ENCODE results near the gene TM9SF1. TPM values are rescaled to one million over a fixed set of nuclear protein-coding genes. Genes with fewer than 3 reads are reported as not detected.

TM9SF1 gene
- total RNA-seq, 1 donor from 2014 or later = 47.4 TPM

GRCh38 chr14:24238527-24239037, 43.3 kb upstream of the TM9SF1 start:
- Mint-ChIP-seq H3K9me3 (no peaks in the 10 kb centered on the region), H3K27ac (ENCODE audit: unreplicated experiment) (peak overlapping the region; percentile 10), H3K4me3 (peak overlapping the region; percentile 84), H3K27me3 (ENCODE audit: low read depth) (no peaks in the 10 kb centered on the region), H3K4me1 (peaks cover 36% of the 10 kb centered on the region), H3K36me3 (ENCODE audit: low read depth) (peaks cover 9% of the 10 kb centered on the region)
- no peak for DNase-seq (ENCODE audit: low read depth, low spot score)
- TF ChIP-seq, protein P1, sequence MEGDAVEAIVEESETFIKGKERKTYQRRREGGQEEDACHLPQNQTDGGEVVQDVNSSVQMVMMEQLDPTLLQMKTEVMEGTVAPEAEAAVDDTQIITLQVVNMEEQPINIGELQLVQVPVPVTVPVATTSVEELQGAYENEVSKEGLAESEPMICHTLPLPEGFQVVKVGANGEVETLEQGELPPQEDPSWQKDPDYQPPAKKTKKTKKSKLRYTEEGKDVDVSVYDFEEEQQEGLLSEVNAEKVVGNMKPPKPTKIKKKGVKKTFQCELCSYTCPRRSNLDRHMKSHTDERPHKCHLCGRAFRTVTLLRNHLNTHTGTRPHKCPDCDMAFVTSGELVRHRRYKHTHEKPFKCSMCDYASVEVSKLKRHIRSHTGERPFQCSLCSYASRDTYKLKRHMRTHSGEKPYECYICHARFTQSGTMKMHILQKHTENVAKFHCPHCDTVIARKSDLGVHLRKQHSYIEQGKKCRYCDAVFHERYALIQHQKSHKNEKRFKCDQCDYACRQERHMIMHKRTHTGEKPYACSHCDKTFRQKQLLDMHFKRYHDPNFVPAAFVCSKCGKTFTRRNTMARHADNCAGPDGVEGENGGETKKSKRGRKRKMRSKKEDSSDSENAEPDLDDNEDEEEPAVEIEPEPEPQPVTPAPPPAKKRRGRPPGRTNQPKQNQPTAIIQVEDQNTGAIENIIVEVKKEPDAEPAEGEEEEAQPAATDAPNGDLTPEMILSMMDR (conservative IDR thresholded peaks at IDR 0.05) = no peak

- Mint-ChIP-seq H3K27me3 (ENCODE audit: low read depth) (no peaks in the 10 kb centered on the region), H3K27ac (ENCODE audit: unreplicated experiment) (peak overlapping the region; percentile 48), H3K36me3 (ENCODE audit: low read depth) (peaks cover 9% of the 10 kb centered on the region), H3K4me3 (peak overlapping the region; percentile 25), H3K9me3 (no peaks in the 10 kb centered on the region), H3K4me1 (peaks cover 36% of the 10 kb centered on the region)
- DNase-seq (ENCODE audit: low read depth, low spot score) = no peak
- TF ChIP-seq, protein P1 (conservative IDR thresholded peaks at IDR 0.05) = no peak
These were observed 42.9 kb upstream of the TM9SF1 start for GRCh38 chr14:24238123-24238522.

DNA sequence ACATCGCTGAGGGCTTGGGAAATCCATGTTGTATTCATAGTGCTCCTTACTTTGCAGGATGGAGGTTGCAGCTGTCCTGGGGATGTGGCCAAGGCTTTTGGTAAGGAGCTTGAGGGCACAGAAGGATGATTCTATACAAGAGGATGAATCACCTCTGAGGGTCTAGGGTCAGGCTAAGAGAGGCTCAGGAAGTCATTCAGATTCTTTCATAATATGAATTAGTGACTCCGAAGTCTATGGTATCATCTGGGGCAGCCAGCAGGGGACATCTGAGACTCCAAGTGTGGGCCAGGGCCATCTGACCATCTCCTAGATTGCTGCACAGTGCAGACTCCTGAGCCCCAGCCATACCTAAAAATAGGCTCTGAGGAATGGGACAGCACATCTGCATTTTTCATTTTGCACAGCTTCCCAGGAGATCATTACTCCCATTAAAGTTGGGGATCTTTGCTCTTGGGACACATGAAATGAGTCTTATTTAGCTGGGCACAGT, 42.3 kb upstream of the TM9SF1 start:
- no peak overlapping the region for H3K27ac Mint-ChIP-seq (ENCODE audit: unreplicated experiment)
- DNase-seq (ENCODE audit: low read depth, low spot score) = no peak
- H3K9me3 Mint-ChIP-seq = no peaks in the 10 kb centered on the region
- H3K36me3 Mint-ChIP-seq (ENCODE audit: low read depth) = peaks cover 9% of the 10 kb centered on the region
- TF ChIP-seq, protein P1 (conservative IDR thresholded peaks at IDR 0.05) = no peak
- H3K27me3 Mint-ChIP-seq (ENCODE audit: low read depth) = no peaks in the 10 kb centered on the region
- peaks cover 36% of the 10 kb centered on the region for H3K4me1 Mint-ChIP-seq
- H3K4me3 Mint-ChIP-seq = peak overlapping the region; percentile 25

GRCh38 chr14:24236689-24237462, 41.6 kb upstream of the TM9SF1 start:
- H3K27me3 Mint-ChIP-seq (ENCODE audit: low read depth) = no peaks in the 10 kb centered on the region
- peak overlapping the region; percentile 25 for H3K4me3 Mint-ChIP-seq
- DNase-seq (ENCODE audit: low read depth, low spot score) = no peak
- no peaks in the 10 kb centered on the region for H3K9me3 Mint-ChIP-seq
- no peak overlapping the region for H3K27ac Mint-ChIP-seq (ENCODE audit: unreplicated experiment)
- peaks cover 39% of the 10 kb centered on the region for H3K4me1 Mint-ChIP-seq
- H3K36me3 Mint-ChIP-seq (ENCODE audit: low read depth) = peaks cover 9% of the 10 kb centered on the region
- TF ChIP-seq, protein P1 (conservative IDR thresholded peaks at IDR 0.05) = no peak

GRCh38 chr14:24235804-24236688, 40.8 kb upstream of the TM9SF1 start:
- H3K4me3 Mint-ChIP-seq = peak overlapping the region; percentile 42
- no peaks in the 10 kb centered on the region for H3K27me3 Mint-ChIP-seq (ENCODE audit: low read depth)
- peaks cover 46% of the 10 kb centered on the region for H3K4me1 Mint-ChIP-seq
- DNase-seq (ENCODE audit: low read depth, low spot score) = no peak
- no peaks in the 10 kb centered on the region for H3K9me3 Mint-ChIP-seq
- H3K27ac Mint-ChIP-seq (ENCODE audit: unreplicated experiment) = no peak overlapping the region
- TF ChIP-seq, protein P1 (conservative IDR thresholded peaks at IDR 0.05) = no peak
- H3K36me3 Mint-ChIP-seq (ENCODE audit: low read depth) = peaks cover 9% of the 10 kb centered on the region
